GM12891 (cell line): Measurements from ENCODE around the gene MUC5AC.
A peak's percentile ranks its signal among the peaks of the same experiment; 100 is the strongest.
"Not testable (repeated sequence)": the region's sequence is repeated elsewhere in the genome, so short reads cannot be mapped to it uniquely, and the experiment has no call there.

ENCODE experiments used
- DNase-seq: peaks from one replicate; pipeline ENCODE4 v3.0.0; 2011; ENCODE audit warnings: low spot score; ENCODE audit not compliant: insufficient read length
- FAIRE-seq: peaks from 2 replicates; lab custom pipeline; 2011; peaks lifted over from hg19 to GRCh38; lab: Jason Lieb, UNC
- PAX5 ChIP-seq: IDR thresholded peaks from 2 replicates; pipeline ENCODE4 v1.6.1; 2011; ENCODE audit warnings: low read length, moderate library complexity, mild to moderate bottlenecking; ENCODE audit not compliant: insufficient read depth, severe bottlenecking
- POLR2A ChIP-seq: IDR thresholded peaks from 2 replicates; pipeline ENCODE4 v1.6.1; 2011; ENCODE audit warnings: low read depth, low read length, control low read depth
- POLR2AphosphoS5 ChIP-seq: IDR thresholded peaks from 2 replicates; pipeline ENCODE4 v1.6.1; 2011; ENCODE audit warnings: low read depth, low read length, control low read depth
- POU2F2 ChIP-seq: IDR thresholded peaks from 2 replicates; pipeline ENCODE4 v1.6.1; 2011; ENCODE audit warnings: low read depth, mild to moderate bottlenecking, control low read depth, low read length, moderate library complexity
- SPI1 ChIP-seq: IDR thresholded peaks from 2 replicates; pipeline ENCODE4 v1.6.1; 2011; ENCODE audit warnings: low read depth, low read length, control low read depth
- TAF1 ChIP-seq: IDR thresholded peaks from 2 replicates; pipeline ENCODE4 v1.6.1; 2011; ENCODE audit warnings: low read depth, low read length, control low read depth

Gene MUC5AC

DNA sequence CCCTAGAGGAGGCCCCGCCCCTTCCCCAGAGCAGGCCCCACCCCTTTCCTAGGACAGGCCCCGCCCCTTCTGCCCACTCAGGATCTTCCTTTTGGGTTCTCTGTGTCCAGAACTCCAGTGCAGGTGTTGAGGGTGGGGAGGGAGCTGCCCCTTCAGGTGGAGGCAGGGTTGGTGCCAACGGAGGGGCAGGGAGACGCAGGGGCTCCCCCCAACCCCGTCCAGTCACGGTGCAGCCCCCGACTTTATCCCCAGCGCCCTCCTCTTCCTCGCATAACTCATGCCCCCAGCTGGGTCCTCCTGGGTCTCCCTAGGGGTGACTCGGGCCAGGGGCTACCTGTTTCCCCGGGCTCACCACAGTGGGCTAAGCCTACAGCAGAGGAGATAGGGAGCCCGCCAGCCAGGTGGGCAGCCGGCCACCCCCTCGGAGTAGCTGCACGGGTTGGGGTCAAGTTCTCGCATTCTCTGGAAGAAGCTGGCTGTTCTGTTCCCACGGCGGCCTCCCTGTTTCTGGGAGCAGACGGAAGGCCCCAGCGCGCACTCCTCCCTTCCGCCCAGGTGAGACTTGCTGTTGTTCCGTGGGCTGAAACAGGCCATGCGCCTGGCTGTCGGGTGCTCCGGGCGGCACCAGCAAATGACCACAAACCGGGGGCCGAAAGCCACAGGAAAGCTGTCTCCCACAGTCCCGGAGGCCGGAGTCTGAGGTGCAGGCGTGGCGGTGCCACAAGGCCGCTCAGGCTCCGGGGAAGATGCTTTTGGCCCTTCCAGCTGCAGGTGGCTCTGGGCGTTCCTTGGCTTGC is 44.1 kb upstream of the MUC5AC start:
- TF ChIP-seq TAF1: no peak
- no peak for TF ChIP-seq PAX5
- no peak for DNase-seq
- FAIRE-seq: no peak

DNA sequence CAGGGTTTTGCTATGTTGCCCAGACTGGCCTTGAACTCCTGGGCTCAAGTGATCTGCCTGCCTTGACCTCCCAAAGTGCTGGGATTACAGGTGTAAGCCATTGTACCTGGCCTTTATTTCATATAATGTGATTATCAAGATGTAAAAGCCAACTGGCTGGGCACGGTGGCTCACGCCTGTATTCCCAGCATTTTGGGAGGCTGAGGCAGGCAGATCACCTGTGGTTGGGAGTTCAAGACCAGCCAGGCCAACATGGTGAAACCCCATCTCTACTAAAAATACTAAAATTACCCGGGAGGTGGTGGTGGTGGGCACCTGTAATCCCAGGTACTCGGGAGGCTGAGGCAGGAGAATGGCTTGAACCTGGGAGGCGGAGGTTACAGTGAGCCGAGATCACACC is 42.5 kb upstream of the MUC5AC start:
- FAIRE-seq, DNase-seq: not testable (repeated sequence)

DNA sequence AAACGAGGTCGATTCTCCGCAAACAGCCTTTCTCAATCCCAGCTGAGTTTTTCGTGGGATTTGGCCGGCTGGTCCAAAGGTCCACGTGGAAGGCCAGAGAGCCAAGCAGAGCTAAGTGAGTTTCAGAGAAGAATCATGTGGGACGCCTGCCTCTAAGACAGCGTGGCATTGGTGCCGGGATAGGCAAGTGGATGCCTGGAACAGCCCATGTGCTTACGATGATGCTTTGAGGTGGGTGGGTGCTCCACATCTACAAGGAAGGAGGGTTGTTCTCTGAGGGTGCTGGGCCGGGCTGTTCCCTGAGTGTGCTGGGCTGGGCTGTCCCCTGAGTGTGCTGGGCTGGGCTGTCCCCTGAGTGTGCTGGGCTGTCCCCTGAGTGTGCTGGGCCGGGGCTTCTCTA is 41.6 kb upstream of the MUC5AC start:
- no peak for DNase-seq
- TF ChIP-seq PAX5 (no peak), POU2F2 (no peak), SPI1 (no peak)

DNA sequence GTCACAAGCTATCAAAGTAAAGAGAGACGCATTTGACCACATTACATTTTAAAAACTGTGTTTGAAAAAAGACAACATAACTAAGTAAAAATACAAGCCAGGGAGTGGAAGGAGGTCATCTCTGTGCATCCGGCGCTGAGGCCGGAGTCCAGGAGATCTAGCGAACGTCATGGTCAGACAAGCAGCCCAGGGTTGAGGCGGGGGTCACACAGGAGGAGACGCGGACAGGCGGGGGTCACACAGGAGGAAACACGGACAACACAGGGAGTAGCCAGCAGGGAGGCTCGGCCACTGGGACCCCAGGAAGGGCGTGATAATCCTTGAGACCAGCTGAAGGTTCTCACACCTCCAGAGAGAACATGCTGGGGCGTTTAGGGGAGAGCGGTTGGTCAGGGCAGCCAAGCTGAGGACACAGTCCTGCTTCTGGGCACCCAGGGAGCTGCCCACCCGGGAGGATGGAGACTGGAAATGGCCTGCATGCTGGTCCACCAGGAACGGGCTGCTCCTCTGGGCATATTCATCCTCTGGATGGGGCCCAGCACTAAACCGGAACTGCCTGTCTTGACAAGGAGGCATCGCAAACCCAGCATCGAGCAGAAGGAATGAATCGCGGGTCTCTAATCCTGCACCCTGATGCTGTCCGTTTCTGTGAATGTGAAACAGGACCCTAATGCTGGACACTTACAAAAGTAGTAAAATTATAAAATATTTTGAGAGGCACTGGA is 40.9 kb upstream of the MUC5AC start:
- TF ChIP-seq POLR2AphosphoS5 (no peak), SPI1 (no peak), TAF1 (no peak), PAX5 (no peak), POU2F2 (no peak), POLR2A (no peak)
- DNase-seq: no peak
- no peak for FAIRE-seq

More for the DNA sequence above, 41.6 kb upstream of the MUC5AC start:
- no peak for FAIRE-seq

DNA sequence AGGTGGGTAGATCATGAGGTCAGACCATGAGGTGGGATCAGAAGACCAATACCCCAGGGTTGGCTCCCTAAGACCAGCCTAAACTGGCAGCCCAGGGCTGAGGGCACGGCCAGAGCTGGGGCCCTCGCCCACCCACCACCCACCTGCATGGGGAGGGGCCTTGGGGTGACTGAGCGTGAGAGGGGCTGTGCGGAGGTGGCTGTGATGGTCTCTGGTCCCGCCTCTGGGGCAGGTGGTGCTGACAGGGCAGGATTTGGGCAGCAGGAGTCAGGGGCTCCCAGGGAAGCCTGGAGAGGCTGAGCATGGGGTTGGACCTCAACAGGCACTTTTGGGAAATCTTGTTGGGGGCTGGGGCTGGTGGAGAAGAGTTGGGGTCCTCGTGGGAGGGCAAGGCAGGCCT is 39.8 kb upstream of the MUC5AC start:
- no peak for FAIRE-seq
- TF ChIP-seq SPI1 (no peak), PAX5 (no peak), POLR2AphosphoS5 (no peak), TAF1 (no peak), POU2F2 (no peak), POLR2A (no peak)
- peak; percentile 18 for DNase-seq

DNA sequence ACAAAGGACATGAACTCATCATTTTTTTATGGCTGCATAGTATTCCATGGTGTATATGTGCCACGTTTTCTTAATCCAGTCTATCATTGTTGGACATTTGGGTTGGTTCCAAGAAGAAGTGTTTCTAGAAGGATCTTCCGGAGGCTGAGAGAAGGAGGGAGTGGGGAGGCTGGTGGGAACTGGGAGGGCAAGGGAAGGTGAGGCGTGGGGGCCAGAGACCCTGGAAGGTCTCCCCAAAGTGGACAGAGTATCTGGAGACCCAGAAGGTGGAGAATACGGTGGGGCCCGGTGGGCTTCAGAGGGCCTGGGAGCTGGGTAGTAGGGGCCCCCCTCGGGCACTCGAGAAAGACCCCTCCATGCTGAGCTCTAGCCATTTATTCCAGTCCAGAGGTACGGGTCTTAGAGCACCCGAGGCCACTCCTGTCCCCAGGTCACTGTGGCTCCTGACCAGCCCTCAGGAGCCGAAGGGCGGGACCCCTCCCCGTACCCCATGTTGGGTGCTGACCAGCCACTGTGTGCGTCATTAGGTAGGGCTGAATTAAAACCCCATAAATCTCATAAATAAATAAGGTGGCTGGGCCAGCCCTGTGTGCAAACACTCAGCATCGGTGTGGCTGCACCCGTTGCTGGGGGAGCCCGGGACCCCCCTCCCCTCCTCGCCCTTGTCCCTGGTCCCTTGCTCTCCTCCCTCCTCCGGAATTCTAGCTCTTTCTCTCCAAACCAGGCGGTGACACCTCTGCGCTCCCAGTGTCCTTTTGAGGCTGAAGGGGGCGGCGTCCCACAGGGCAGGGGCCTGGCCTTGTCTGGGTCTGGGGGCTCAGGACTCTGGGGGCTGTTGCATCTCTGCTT is 38.8 kb upstream of the MUC5AC start:
- TF ChIP-seq SPI1 (no peak), POLR2A (no peak), TAF1 (no peak), POU2F2 (no peak)
- no peak for FAIRE-seq
- no peak for DNase-seq

DNA sequence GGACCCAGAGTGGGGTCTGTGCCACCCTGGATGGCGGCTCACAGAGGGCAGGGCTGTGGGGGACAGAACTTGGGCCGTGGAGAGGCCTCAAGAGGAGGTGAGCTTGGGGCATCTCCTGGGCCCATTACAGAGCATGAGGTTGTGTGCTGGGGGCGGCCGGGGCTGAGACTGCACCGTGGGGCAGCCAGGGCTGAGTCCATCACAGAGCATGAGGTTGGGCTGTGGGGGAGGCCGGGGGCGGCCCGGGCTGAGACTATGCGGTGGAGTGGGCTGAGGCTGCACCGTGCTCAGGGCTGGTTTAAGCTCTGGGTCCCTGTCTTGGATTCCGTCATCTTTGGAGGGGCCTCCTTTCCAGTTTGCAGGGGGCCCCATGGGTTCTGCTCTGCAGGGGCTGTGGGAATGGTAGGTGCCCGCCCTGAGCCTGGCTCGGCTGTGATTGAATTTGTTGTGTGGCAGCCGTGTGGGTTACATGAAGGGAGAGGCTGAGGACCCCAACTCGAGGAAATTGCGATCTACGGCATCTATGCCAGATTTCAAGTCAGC is 38.1 kb upstream of the MUC5AC start:
- FAIRE-seq: no peak
- peak; percentile 11 for DNase-seq
- TF ChIP-seq POU2F2: no peak
- no peak for TF ChIP-seq PAX5
- no peak for TF ChIP-seq TAF1
- TF ChIP-seq POLR2AphosphoS5: no peak
- no peak for TF ChIP-seq SPI1
- TF ChIP-seq POLR2A: no peak

DNA sequence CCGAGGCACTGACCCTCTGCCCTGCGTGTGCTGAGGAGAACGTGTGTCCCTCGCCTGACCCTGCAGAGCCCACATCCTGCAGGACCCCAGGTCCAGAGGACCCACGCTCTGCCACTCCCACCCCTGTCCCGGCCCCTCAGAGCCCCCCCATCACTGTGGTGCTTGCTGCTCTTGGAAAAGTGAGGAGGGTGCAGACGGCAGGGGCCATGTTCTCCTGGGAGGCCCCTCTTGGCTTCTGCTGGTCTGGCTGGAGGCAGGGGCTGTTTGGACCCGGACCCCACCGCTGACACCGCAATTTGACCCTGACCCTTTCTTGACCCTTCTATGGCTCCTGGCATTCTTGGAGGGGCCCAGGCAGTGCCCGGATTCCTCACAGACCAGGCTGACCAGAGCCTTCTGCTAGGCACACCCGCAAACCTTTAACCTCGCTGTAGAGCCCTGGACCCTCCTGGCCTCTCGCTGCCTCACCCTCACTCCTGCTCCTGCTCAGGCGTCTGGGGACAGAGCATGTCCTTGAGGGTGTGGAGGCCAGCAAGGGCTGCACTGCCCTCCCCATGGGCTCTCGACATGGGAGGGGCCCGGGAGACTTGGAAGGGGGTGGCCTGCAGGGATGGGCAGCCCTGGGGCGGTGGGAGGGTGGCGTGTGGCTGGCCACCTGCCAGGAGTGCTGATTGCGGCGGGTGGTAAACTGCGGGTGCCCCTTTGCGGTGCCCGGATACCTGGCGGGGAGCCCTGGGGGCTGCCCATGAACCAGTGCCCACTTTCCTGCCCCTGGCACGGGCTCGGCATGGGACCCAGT is 37.0 kb upstream of the MUC5AC start:
- no peak for FAIRE-seq
- no peak for DNase-seq
- TF ChIP-seq SPI1: no peak
- TF ChIP-seq POU2F2: no peak
- TF ChIP-seq TAF1: no peak
- TF ChIP-seq POLR2AphosphoS5: no peak
- TF ChIP-seq POLR2A: no peak
- TF ChIP-seq PAX5: no peak

DNA sequence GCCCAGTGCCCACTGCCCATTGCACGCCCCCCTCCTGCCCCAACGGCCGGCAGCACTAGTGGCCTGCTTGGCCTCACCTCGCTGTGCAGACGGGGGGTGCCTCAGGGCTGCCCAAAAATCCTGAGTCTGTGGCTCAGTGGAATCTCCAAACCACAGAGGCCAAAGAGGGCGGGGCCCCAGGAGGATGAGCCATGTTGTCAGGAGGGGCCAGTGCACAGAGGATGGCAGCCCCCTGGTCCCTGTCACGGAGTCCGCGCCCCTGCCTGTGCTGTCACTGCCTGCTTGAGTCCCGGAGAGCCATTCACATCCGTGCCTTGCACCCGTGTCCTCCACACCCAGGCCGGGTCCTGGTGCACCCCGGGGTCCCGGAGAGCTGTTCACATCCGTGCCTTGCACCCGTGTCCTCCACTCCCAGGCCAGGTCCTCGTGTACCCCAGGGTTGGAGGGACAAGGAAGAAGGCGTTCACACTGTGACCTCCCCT is 36.4 kb upstream of the MUC5AC start:
- TF ChIP-seq POLR2AphosphoS5: no peak
- FAIRE-seq (no peak), DNase-seq (peak; percentile 14)
